DMS79 treated with DMSO at 0.1 percent for 48 hours (cell line): ENCODE results near the gene SSH2.

Experiments
- DNase-seq: peaks from one replicate; lab custom pipeline; 2025; lab: John Stamatoyannopoulos, UW

Gene SSH2

GRCh38 chr17:29839656-29840055 is 90.4 kb downstream of the SSH2 start:
- DNase-seq: no peak

GRCh38 chr17:29838961-29839360 is 91.1 kb downstream of the SSH2 start:
- DNase-seq: no peak

- no peak for DNase-seq
These were observed 92.5 kb downstream of the SSH2 start for GRCh38 chr17:29837531-29837930.

- no peak for DNase-seq
These were observed 93.4 kb downstream of the SSH2 start for GRCh38 chr17:29836643-29837042.

GRCh38 chr17:29835435-29836351 is 94.3 kb downstream of the SSH2 start:
- DNase-seq: no peak

GRCh38 chr17:29833801-29834200 is 96.2 kb downstream of the SSH2 start:
- no peak for DNase-seq

GRCh38 chr17:29828676-29829284 is 101.2 kb downstream of the SSH2 start:
- no peak for DNase-seq

GRCh38 chr17:29827179-29827578 is 102.8 kb downstream of the SSH2 start:
- no peak for DNase-seq

- no peak for DNase-seq
These were observed 103.8 kb downstream of the SSH2 start for GRCh38 chr17:29826114-29826692.

GRCh38 chr17:29825604-29826003 is 104.4 kb downstream of the SSH2 start:
- DNase-seq: no peak

GRCh38 chr17:29821897-29822296 is 108.1 kb downstream of the SSH2 start:
- no peak for DNase-seq

GRCh38 chr17:29820425-29820824 is 109.6 kb downstream of the SSH2 start:
- DNase-seq: no peak

- DNase-seq: peak; percentile 25
These were observed 122.3 kb downstream of the SSH2 start for GRCh38 chr17:29807520-29808361.

GRCh38 chr17:29802246-29802645 is 127.8 kb downstream of the SSH2 start:
- no peak for DNase-seq

- DNase-seq: no peak
These were observed 129.6 kb downstream of the SSH2 start for GRCh38 chr17:29800457-29800856.

- DNase-seq: no peak
These were observed 133.4 kb downstream of the SSH2 start for GRCh38 chr17:29796652-29797051.

GRCh38 chr17:29793501-29793900 is 136.5 kb downstream of the SSH2 start:
- DNase-seq: no peak

- DNase-seq: no peak
These were observed 138.5 kb downstream of the SSH2 start for GRCh38 chr17:29791336-29792080.

GRCh38 chr17:29789196-29790170 is 140.5 kb downstream of the SSH2 start:
- no peak for DNase-seq

GRCh38 chr17:29787995-29788394 is 142.0 kb downstream of the SSH2 start:
- DNase-seq: no peak
